ENCODE data around the gene SLC9A9. TPM values are rescaled to one million over a fixed set of nuclear protein-coding genes. Genes with fewer than 3 reads are reported as not detected.

Gene SLC9A9
- polyA plus RNA-seq, 1 donor from 2014 or later = 0.54 TPM

DNA sequence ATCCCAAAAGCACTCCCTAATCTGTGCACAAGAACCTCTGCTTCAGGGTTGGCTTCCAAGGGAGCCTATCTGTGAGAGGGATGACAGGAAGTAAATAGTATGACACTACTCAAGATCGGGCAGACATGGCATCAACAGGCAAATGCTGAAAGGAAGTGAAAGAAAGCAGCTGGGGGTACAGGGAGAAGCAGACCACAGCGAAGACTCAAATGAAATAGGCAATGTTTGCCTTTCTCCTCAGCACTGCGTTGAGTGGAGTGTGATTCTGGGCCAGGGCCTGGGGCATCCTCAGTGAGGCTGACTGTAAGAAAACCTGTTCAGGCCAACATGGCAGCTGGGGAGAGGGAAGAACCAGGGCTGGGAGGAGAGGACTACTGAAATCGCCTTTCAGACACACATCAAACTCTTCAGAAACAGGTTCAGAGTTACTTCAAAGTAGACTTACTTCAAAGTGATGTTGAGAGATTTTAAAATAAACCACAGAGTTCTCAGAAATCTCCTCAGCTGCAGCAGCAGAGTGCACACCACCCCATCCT, 96.6 kb downstream of the SLC9A9 start:
- H3K4me2 ChIP-seq (ENCODE audit: low read length) = no peak overlapping the region
- TF ChIP-seq TAF1 (IDR thresholded peaks at IDR 0.05; ENCODE audit: low read depth) = no peak
- TF ChIP-seq RAD21 (conservative IDR thresholded peaks at IDR 0.05) = no peak
- TF ChIP-seq EP300 (conservative IDR thresholded peaks at IDR 0.05; ENCODE audit: poor library complexity, severe bottlenecking) = no peak
- TF ChIP-seq, protein P1, sequence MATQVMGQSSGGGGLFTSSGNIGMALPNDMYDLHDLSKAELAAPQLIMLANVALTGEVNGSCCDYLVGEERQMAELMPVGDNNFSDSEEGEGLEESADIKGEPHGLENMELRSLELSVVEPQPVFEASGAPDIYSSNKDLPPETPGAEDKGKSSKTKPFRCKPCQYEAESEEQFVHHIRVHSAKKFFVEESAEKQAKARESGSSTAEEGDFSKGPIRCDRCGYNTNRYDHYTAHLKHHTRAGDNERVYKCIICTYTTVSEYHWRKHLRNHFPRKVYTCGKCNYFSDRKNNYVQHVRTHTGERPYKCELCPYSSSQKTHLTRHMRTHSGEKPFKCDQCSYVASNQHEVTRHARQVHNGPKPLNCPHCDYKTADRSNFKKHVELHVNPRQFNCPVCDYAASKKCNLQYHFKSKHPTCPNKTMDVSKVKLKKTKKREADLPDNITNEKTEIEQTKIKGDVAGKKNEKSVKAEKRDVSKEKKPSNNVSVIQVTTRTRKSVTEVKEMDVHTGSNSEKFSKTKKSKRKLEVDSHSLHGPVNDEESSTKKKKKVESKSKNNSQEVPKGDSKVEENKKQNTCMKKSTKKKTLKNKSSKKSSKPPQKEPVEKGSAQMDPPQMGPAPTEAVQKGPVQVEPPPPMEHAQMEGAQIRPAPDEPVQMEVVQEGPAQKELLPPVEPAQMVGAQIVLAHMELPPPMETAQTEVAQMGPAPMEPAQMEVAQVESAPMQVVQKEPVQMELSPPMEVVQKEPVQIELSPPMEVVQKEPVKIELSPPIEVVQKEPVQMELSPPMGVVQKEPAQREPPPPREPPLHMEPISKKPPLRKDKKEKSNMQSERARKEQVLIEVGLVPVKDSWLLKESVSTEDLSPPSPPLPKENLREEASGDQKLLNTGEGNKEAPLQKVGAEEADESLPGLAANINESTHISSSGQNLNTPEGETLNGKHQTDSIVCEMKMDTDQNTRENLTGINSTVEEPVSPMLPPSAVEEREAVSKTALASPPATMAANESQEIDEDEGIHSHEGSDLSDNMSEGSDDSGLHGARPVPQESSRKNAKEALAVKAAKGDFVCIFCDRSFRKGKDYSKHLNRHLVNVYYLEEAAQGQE (IDR thresholded peaks at IDR 0.05; ENCODE audit: borderline replicate concordance) = no peak
- no peak for TF ChIP-seq EZH2 (IDR thresholded peaks at IDR 0.05; ENCODE audit: borderline replicate concordance, insufficient read depth, low read length, poor library complexity, severe bottlenecking)
- no peak for TF ChIP-seq CTCF (IDR thresholded peaks at IDR 0.05; ENCODE audit: poor library complexity, severe bottlenecking)
- no peak for TF ChIP-seq SMC3 (conservative IDR thresholded peaks at IDR 0.05; ENCODE audit: poor library complexity)
- TF ChIP-seq MXI1 (conservative IDR thresholded peaks at IDR 0.05; ENCODE audit: poor library complexity, severe bottlenecking) = no peak
- TF ChIP-seq POLR2AphosphoS5 (IDR thresholded peaks at IDR 0.05) = no peak
- H3K27ac ChIP-seq (ENCODE audit: low read length) = no peak overlapping the region

GRCh38 chr3:143750841-143751240, 97.4 kb downstream of the SLC9A9 start:
- no peaks in the 10 kb centered on the region for H4K20me1 ChIP-seq (ENCODE audit: insufficient read depth)
- no peak overlapping the region for H3K4me2 ChIP-seq (ENCODE audit: low read length)
- no peaks in the 10 kb centered on the region for H3K9me3 ChIP-seq (ENCODE audit: low read length)
- H3K4me3 ChIP-seq (ENCODE audit: low read length) = no peak overlapping the region
- H3K79me2 ChIP-seq (replicated peaks; ENCODE audit: insufficient read depth, low read length) = no peaks in the 10 kb centered on the region
- no peaks in the 10 kb centered on the region for H3F3A ChIP-seq (ENCODE audit: insufficient read depth, low read length, poor library complexity, severe bottlenecking)
- H3K27ac ChIP-seq (ENCODE audit: low read length) = no peak overlapping the region
- H3K27me3 ChIP-seq (ENCODE audit: insufficient read depth, low read depth, low read length) = no peaks in the 10 kb centered on the region
- H3K36me3 ChIP-seq (ENCODE audit: insufficient read depth, low read length) = no peaks in the 10 kb centered on the region
- TF ChIP-seq MXI1 (conservative IDR thresholded peaks at IDR 0.05; ENCODE audit: poor library complexity, severe bottlenecking) (no peak), CTCF (IDR thresholded peaks at IDR 0.05; ENCODE audit: poor library complexity, severe bottlenecking) (no peak)
- H3K9ac ChIP-seq (ENCODE audit: low read length) = no peak overlapping the region
- H2AFZ ChIP-seq (ENCODE audit: low read depth, low read length) = no peak overlapping the region
- no peaks in the 10 kb centered on the region for H3K9me2 ChIP-seq (ENCODE audit: insufficient read depth, low read length)

More for the DNA sequence above, 96.6 kb downstream of the SLC9A9 start:
- Histone ChIP-seq H3K36me3 (ENCODE audit: insufficient read depth, low read length) (no peaks in the 10 kb centered on the region), H3K9me3 (ENCODE audit: low read length) (no peaks in the 10 kb centered on the region), H3F3A (ENCODE audit: insufficient read depth, low read length, poor library complexity, severe bottlenecking) (no peaks in the 10 kb centered on the region), H4K20me1 (ENCODE audit: insufficient read depth) (no peaks in the 10 kb centered on the region), H3K27me3 (ENCODE audit: insufficient read depth, low read depth, low read length) (no peaks in the 10 kb centered on the region), H3K9me2 (ENCODE audit: insufficient read depth, low read length) (no peaks in the 10 kb centered on the region), H3K79me2 (replicated peaks; ENCODE audit: insufficient read depth, low read length) (no peaks in the 10 kb centered on the region), H3K9ac (ENCODE audit: low read length) (no peak overlapping the region), H2AFZ (ENCODE audit: low read depth, low read length) (no peak overlapping the region), H3K4me3 (ENCODE audit: low read length) (no peak overlapping the region)
